GM11168 (cell line): ENCODE measurements around the gene CA12.

Source experiments
- in situ Hi-C: fragments of 300-500 bp; cut with MboI; formaldehyde crosslinking; loops from one replicate; pipeline ENCODE4 v1.12.0; 2022; ENCODE audit warnings: low sequenced_read_pairs; ENCODE audit not compliant: unreplicated experiment

CA12 gene

GRCh38 chr15:63379492-63380150, 2.0 kb downstream of the CA12 start:
- in situ Hi-C loops: no loop called here

- in situ Hi-C loops: no loop called here
These were observed 2.7 kb downstream of the CA12 start for GRCh38 chr15:63378946-63379345.

- in situ Hi-C loops: no loop called here
These were observed 6.7 kb downstream of the CA12 start for GRCh38 chr15:63374686-63375520.

GRCh38 chr15:63373866-63374548, 7.6 kb downstream of the CA12 start:
- in situ Hi-C loops: no loop called here

- in situ Hi-C loops: no loop called here
These were observed 8.3 kb downstream of the CA12 start for GRCh38 chr15:63373330-63373729.

- in situ Hi-C loops: no loop called here
These were observed 8.9 kb downstream of the CA12 start for GRCh38 chr15:63372753-63373152.

- in situ Hi-C loops: no loop called here
These were observed 9.5 kb downstream of the CA12 start for GRCh38 chr15:63372018-63372705.

- in situ Hi-C loops: no loop called here
These were observed 10.2 kb downstream of the CA12 start for GRCh38 chr15:63371297-63371918.

GRCh38 chr15:63370764-63371163, 10.9 kb downstream of the CA12 start:
- in situ Hi-C loops: no loop called here

- in situ Hi-C loops: no loop called here
These were observed 11.9 kb downstream of the CA12 start for GRCh38 chr15:63369781-63370180.

- in situ Hi-C loops: no loop called here
These were observed 12.3 kb downstream of the CA12 start for GRCh38 chr15:63369296-63369695.

- in situ Hi-C loops: no loop called here
These were observed 13.1 kb downstream of the CA12 start for GRCh38 chr15:63368503-63368902.

GRCh38 chr15:63367900-63368299, 13.7 kb downstream of the CA12 start:
- in situ Hi-C loops: no loop called here

GRCh38 chr15:63367390-63367789, 14.3 kb downstream of the CA12 start:
- in situ Hi-C loops: no loop called here

- in situ Hi-C loops: no loop called here
These were observed 15.2 kb downstream of the CA12 start for GRCh38 chr15:63366451-63366850.

GRCh38 chr15:63365273-63365680, 16.4 kb downstream of the CA12 start:
- in situ Hi-C loops: no loop called here

GRCh38 chr15:63364399-63365272, 17.0 kb downstream of the CA12 start:
- in situ Hi-C loops: no loop called here

- in situ Hi-C loops: no loop called here
These were observed 18.4 kb downstream of the CA12 start for GRCh38 chr15:63363292-63363691.

- in situ Hi-C loops: no loop called here
These were observed 18.8 kb downstream of the CA12 start for GRCh38 chr15:63362885-63363284.
